HCT116 (cell line): ENCODE data around the gene RCAN2.

Experiments
- ATF3 ChIP-seq: IDR thresholded peaks from 2 replicates; pipeline ENCODE4 v1.6.1; 2012
- JUND ChIP-seq: IDR thresholded peaks from 2 replicates; pipeline ENCODE4 v1.6.1; 2012
- POLR2A ChIP-seq: IDR thresholded peaks from 2 replicates; pipeline ENCODE4 v1.7.0; 2011; ENCODE audit warnings: borderline replicate concordance; ENCODE audit not compliant: insufficient read depth, insufficient read length; ENCODE audit errors: extremely low read depth
- POLR2AphosphoS5 ChIP-seq: IDR thresholded peaks from 2 replicates; pipeline ENCODE4 v1.6.1; 2011; ENCODE audit warnings: mild to moderate bottlenecking, low read depth, low read length, moderate library complexity
- TF ChIP-seq, protein P1 (sequence below), 3 experiments: fragments of 200-600 bp in 1 of 3; sonication (generic) in 1 of 3; IDR thresholded peaks in 2 of 3; conservative IDR thresholded peaks in 1 of 3; 2 replicates each; pipeline ENCODE4 v1.5.1; 2012 to 2017; ENCODE audit warnings: low read depth in 2 of 3, low read length in 2 of 3, antibody characterized with exemption in 1 of 3, borderline replicate concordance in 1 of 3, control low read depth in 1 of 3, mild to moderate bottlenecking in 1 of 3, mixed read lengths in 1 of 3, mixed run types in 1 of 3, moderate library complexity in 1 of 3; ENCODE audit not compliant: insufficient read depth in 1 of 3

DNA sequence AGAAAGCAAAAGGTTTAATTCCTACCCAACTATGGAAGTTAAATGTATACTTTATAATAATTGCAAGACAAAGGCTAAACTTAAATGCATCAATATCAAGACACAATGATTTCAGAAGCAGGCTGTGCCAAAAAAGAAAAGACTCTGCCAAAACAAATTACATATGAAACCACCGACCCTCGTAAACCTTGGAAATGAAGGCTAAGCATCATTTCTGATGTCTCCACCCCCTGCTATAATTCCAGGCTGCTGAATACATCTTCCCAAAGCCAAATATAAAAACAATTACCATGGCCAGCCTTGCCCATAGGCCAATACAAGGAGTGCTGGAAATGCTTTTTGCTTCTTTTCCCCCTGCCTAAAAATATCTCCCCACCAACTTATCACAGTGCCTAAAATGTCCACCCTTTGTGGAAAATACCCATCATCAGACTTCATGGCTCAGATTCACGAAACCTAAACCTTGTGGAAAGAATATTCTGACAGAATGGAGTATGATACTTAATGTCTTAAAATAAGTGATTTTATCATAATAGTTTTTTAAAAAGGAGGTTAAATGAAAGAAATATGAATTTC lies 37.4 kb downstream of the RCAN2 start:
- TF ChIP-seq, protein P1, sequence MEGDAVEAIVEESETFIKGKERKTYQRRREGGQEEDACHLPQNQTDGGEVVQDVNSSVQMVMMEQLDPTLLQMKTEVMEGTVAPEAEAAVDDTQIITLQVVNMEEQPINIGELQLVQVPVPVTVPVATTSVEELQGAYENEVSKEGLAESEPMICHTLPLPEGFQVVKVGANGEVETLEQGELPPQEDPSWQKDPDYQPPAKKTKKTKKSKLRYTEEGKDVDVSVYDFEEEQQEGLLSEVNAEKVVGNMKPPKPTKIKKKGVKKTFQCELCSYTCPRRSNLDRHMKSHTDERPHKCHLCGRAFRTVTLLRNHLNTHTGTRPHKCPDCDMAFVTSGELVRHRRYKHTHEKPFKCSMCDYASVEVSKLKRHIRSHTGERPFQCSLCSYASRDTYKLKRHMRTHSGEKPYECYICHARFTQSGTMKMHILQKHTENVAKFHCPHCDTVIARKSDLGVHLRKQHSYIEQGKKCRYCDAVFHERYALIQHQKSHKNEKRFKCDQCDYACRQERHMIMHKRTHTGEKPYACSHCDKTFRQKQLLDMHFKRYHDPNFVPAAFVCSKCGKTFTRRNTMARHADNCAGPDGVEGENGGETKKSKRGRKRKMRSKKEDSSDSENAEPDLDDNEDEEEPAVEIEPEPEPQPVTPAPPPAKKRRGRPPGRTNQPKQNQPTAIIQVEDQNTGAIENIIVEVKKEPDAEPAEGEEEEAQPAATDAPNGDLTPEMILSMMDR (IDR thresholded peaks at IDR 0.05 in 2 of 3, conservative IDR thresholded peaks at IDR 0.05 in 1 of 3; ENCODE audit: borderline replicate concordance in 1 of 3, insufficient read depth in 1 of 3, low read depth in 2 of 3, low read length in 2 of 3) = no peak
- TF ChIP-seq POLR2A = no peak
- no peak for TF ChIP-seq ATF3
- no peak for TF ChIP-seq JUND
- no peak for TF ChIP-seq POLR2AphosphoS5
